ENCODE results near the gene TOMM34.

TOMM34 gene

DNA sequence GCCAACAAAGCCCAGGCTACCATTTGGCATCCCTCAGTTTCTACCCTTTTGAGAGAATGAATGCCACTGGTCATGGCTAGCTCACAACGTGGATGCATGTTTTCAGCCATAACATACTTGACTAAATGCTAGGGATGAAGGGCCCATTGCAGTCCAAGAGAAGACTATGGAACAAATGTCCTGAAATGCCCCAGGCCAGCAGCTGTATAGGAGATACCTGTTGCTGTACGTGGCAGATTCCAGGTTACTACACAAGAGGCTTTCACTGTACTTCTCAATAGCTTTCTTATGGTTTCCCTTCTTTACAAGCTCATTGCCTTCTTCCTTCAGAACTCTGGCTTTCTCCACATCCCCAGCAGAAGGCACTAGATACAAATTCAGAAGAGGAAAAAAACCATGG, 11.7 kb downstream of the TOMM34 start:
- no peak overlapping the region for H3K27ac ChIP-seq
- H3K27me3 ChIP-seq: no peaks in the 10 kb centered on the region
- intact Hi-C loops (cut with DNase I; ENCODE audit: low total_unique reads): no loop called here
- peaks cover 70 to 97% (median 88%) of the 10 kb centered on the region in 3 donors for H3K36me3 ChIP-seq
- no peaks in the 10 kb centered on the region for H3K9me3 ChIP-seq
- DNase-seq: no peak
- TF ChIP-seq, protein P1, sequence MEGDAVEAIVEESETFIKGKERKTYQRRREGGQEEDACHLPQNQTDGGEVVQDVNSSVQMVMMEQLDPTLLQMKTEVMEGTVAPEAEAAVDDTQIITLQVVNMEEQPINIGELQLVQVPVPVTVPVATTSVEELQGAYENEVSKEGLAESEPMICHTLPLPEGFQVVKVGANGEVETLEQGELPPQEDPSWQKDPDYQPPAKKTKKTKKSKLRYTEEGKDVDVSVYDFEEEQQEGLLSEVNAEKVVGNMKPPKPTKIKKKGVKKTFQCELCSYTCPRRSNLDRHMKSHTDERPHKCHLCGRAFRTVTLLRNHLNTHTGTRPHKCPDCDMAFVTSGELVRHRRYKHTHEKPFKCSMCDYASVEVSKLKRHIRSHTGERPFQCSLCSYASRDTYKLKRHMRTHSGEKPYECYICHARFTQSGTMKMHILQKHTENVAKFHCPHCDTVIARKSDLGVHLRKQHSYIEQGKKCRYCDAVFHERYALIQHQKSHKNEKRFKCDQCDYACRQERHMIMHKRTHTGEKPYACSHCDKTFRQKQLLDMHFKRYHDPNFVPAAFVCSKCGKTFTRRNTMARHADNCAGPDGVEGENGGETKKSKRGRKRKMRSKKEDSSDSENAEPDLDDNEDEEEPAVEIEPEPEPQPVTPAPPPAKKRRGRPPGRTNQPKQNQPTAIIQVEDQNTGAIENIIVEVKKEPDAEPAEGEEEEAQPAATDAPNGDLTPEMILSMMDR (IDR thresholded peaks at IDR 0.05): no peak
- H3K4me3 ChIP-seq: no peak overlapping the region
- H3K4me1 ChIP-seq: no peaks in the 10 kb centered on the region

DNA sequence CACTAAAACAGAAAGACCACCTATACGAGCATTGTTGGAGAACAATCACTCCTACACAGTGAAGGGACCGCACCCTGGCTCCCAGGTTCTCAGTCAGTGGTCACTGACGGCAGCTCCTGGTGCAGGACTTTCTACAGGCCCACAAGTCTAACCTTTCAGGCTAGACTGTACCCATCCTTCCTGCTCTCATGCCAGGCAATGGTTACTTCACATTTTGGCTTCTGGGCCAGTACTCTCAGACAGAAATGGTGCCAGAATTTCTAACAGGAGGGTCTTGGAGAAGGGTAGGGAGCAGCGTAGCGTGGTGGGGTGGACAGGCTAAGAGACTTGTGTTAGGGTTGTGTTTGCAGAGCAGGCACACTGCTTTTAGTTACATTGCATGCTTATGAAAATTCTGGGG, 12.1 kb downstream of the TOMM34 start:
- H3K4me3 ChIP-seq: no peak overlapping the region
- DNase-seq: no peak
- H3K4me1 ChIP-seq: no peaks in the 10 kb centered on the region
- peaks cover 72 to 97% (median 88%) of the 10 kb centered on the region in 3 donors for H3K36me3 ChIP-seq
- TF ChIP-seq, protein P1 (IDR thresholded peaks at IDR 0.05): no peak
- H3K27me3 ChIP-seq: no peaks in the 10 kb centered on the region
- H3K9me3 ChIP-seq: no peaks in the 10 kb centered on the region
- H3K27ac ChIP-seq: no peak overlapping the region
- intact Hi-C loops (cut with DNase I; ENCODE audit: low total_unique reads): no loop called here

DNA sequence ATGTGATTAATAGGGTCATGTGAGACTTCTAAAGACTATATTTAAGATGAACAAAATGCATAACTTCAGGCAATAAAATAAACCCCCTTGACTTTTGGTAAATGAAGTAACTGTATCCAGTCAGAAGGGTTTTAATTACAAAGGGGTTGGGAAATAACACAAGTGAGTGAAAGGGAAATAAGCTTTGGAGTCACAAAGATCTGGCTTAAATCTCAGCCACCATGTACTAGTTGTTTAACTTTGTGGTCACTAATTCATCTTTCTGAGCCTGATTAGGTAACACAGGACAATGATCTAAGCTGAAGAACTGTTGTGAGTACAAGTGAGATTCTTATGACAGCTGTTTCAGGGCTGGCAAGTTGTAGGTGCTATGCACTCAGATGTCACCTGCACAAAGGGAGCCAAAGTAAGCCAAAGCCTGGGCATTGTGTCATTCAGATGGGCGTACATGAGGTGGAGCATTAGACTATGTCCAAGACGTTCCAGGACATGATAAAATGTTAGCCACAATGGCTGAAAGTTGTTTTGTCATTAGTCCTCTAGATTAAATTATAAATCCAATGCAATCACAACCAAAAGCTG, 13.8 kb downstream of the TOMM34 start:
- intact Hi-C loops (cut with DNase I; ENCODE audit: low total_unique reads): no loop called here
- TF ChIP-seq, protein P1 (IDR thresholded peaks at IDR 0.05): no peak
- H3K36me3 ChIP-seq: peaks cover 71 to 97% (median 88%) of the 10 kb centered on the region in 3 donors

DNA sequence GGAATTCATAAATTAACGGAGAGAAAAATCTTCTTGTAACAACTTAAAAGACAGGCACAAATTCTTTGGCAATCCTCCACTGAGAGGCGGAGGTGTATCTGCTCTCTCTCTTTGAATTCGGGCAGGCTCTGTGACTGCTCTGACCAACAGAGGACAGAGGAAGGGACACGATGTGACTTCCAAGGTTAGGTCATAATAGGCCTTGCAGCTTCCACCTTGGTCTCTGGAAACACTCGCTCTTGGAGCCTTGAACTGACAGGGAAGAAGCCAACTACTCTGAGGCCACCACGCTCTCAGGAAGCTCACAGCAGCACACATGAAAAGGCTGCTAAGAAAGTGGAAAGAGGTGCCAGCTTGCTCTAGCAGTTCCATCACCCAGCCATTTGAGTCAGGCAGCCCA, 14.9 kb downstream of the TOMM34 start:
- DNase-seq: no peak
- Histone ChIP-seq H3K9me3 (no peaks in the 10 kb centered on the region), H3K4me3 (no peak overlapping the region), H3K27me3 (no peaks in the 10 kb centered on the region), H3K4me1 (no peaks in the 10 kb centered on the region), H3K27ac (no peak overlapping the region), H3K36me3 (peaks cover 68 to 97% (median 79%) of the 10 kb centered on the region in 3 donors)
- intact Hi-C loops (cut with DNase I; ENCODE audit: low total_unique reads): no loop called here
- TF ChIP-seq, protein P1 (IDR thresholded peaks at IDR 0.05): no peak

More for the DNA sequence above, 13.8 kb downstream of the TOMM34 start:
- no peak overlapping the region for H3K4me3 ChIP-seq
- no peaks in the 10 kb centered on the region for H3K9me3 ChIP-seq
- H3K27ac ChIP-seq: no peak overlapping the region
- no peaks in the 10 kb centered on the region for H3K4me1 ChIP-seq
- no peaks in the 10 kb centered on the region for H3K27me3 ChIP-seq
- DNase-seq: no peak

DNA sequence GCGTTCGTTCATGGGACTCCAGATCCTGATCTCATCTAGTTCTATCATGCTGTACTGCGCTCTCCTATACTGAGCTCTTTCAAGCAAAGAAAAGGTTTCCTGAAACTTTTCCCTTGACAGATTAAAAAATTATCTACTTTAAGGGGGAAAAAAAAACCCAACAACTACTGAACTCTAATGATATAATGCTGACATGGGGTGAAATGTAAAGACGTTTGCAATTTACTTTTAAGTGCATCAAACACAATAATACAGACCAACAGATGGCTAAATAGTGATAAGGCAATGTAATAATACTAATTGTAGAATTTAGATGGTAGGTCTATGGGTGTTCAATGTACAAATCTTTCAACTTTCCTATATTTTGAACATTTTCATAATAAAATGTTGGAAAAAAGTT, 16.4 kb downstream of the TOMM34 start:
- intact Hi-C loops (cut with DNase I; ENCODE audit: low total_unique reads): no loop called here
- no peaks in the 10 kb centered on the region for H3K9me3 ChIP-seq
- no peak for DNase-seq
- peaks cover 59 to 97% (median 68%) of the 10 kb centered on the region in 3 donors for H3K36me3 ChIP-seq
- no peak overlapping the region for H3K27ac ChIP-seq
- H3K4me1 ChIP-seq: no peaks in the 10 kb centered on the region
- H3K27me3 ChIP-seq: no peaks in the 10 kb centered on the region
- TF ChIP-seq, protein P1 (IDR thresholded peaks at IDR 0.05): no peak
- no peak overlapping the region for H3K4me3 ChIP-seq
